Activated naive CD4-positive, alpha-beta T cell treated with anti-CD3 and anti-CD28 coated beads for 36 hours (primary cell): ENCODE measurements around the gene MSANTD1. TPM values are rescaled to one million over a fixed set of nuclear protein-coding genes. Genes with fewer than 3 reads are reported as not detected.

ENCODE experiments used
- CTCF ChIA-PET: fragments of 350-600 bp; sonication (Branson Sonifier 250); formaldehyde crosslinking; loops from one replicate; lab custom pipeline; 2021; ENCODE audit warnings: antibody characterized with exemption; lab: Charles Lee
- DNase-seq: peaks from one replicate; pipeline ENCODE4 v3.0.0-alpha.2; 2020
- H3K27ac Mint-ChIP-seq: one replicate; pipeline ENCODE4 v1.8.0; 2021; ENCODE audit warnings: mild to moderate bottlenecking, mixed read lengths
- H3K27me3 Mint-ChIP-seq: one replicate; pipeline ENCODE4 v1.8.0; 2021; ENCODE audit warnings: low read depth, mixed read lengths
- H3K36me3 Mint-ChIP-seq: one replicate; pipeline ENCODE4 v1.8.0; 2021; ENCODE audit warnings: low read depth, mixed read lengths
- H3K4me1 Mint-ChIP-seq: one replicate; pipeline ENCODE4 v1.8.0; 2021; ENCODE audit warnings: low read depth, mixed read lengths
- H3K4me3 Mint-ChIP-seq: one replicate; pipeline ENCODE4 v1.8.0; 2021; ENCODE audit warnings: mild to moderate bottlenecking, moderate library complexity, mixed read lengths
- H3K9me3 Mint-ChIP-seq: one replicate; pipeline ENCODE4 v1.8.0; 2021; ENCODE audit warnings: mixed read lengths
- intact Hi-C: fragments of 100-400 bp; cut with micrococcal nuclease; formaldehyde crosslinking; loops from one replicate; pipeline ENCODE4 v1.15.1; 2023
- total RNA-seq, 2 experiments: library from RNA; stranded (reverse); gene quantifications; one replicate each; pipeline ENCODE4 v1.2.3, GENCODE V29; 2021

The MSANTD1 gene
- total RNA-seq, 2 experiments from 2014 or later: 0.49 to 0.55 TPM

GRCh38 chr4:3254302-3255131, 5.6 kb downstream of the MSANTD1 start:
- DNase-seq: peak; percentile 2
- Mint-ChIP-seq H3K4me1 (no peaks in the 10 kb centered on the region), H3K27me3 (no peaks in the 10 kb centered on the region), H3K4me3 (no peak overlapping the region), H3K36me3 (peaks cover 1% of the 10 kb centered on the region), H3K9me3 (no peaks in the 10 kb centered on the region), H3K27ac (no peak overlapping the region)
- CTCF ChIA-PET: no interaction called here
- intact Hi-C loops: no loop called here

GRCh38 chr4:3255611-3256186, 6.7 kb downstream of the MSANTD1 start:
- Mint-ChIP-seq H3K4me3 (no peak overlapping the region), H3K36me3 (peaks cover 1% of the 10 kb centered on the region), H3K4me1 (no peaks in the 10 kb centered on the region), H3K9me3 (no peaks in the 10 kb centered on the region), H3K27ac (no peak overlapping the region), H3K27me3 (no peaks in the 10 kb centered on the region)
- CTCF ChIA-PET: no interaction called here
- peak; percentile 1 for DNase-seq
- intact Hi-C loops: no loop called here

DNA sequence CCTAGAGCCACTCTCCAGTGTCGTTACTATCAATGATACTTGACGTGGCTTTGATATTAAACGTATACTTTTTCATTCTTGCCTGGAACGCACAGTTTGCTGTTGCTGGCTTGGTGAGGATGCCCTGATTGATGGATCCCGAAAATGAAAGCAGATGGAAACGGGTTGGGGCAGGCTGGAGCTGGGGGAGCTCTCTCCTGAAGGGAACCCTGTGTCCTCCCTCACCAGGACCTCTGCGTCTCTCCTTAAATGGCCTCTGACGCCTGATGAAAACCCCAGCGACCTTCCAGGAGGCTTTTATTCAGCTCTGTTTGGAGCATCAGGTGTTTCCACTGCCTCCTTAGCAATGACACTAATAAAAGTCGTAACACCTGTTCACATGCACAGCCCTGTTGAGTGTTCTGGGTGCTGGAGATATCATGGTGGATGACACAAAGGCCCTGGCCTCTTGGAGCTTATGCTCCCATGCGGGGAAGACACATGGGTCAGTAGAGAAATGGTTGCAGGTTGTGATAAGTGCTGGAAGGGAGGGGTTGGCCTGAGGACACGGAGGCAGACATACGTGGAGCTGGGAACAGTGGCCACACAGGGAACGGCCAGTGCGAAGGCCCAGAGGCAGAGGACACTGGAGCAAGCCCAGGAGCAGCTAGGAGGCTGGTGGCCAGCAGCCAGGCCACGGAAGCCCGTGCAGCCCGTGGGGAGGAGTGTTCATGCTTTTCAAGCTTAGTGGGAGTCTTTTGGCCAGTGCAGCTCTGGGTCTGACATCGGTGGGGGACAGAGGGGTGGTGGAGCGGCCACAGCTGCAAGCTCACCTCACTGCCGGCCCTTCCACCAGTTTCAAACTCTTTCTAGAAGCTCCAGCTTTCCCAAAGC, 7.5 kb downstream of the MSANTD1 start:
- H3K27me3 Mint-ChIP-seq: no peaks in the 10 kb centered on the region
- DNase-seq: peak; percentile 0
- no peak overlapping the region for H3K27ac Mint-ChIP-seq
- no peaks in the 10 kb centered on the region for H3K4me1 Mint-ChIP-seq
- H3K9me3 Mint-ChIP-seq: no peaks in the 10 kb centered on the region
- H3K4me3 Mint-ChIP-seq: no peak overlapping the region
- H3K36me3 Mint-ChIP-seq: peaks cover 1% of the 10 kb centered on the region
- intact Hi-C loops: no loop called here
- CTCF ChIA-PET: no interaction called here

- H3K4me1 Mint-ChIP-seq: no peaks in the 10 kb centered on the region
- intact Hi-C loops: no loop called here
- CTCF ChIA-PET: no interaction called here
- H3K9me3 Mint-ChIP-seq: no peaks in the 10 kb centered on the region
- H3K4me3 Mint-ChIP-seq: no peak overlapping the region
- H3K27ac Mint-ChIP-seq: no peak overlapping the region
- peaks cover 1% of the 10 kb centered on the region for H3K36me3 Mint-ChIP-seq
- DNase-seq: peak; percentile 1
- H3K27me3 Mint-ChIP-seq: no peaks in the 10 kb centered on the region
Observed at GRCh38 chr4:3257103-3257555, 8.2 kb downstream of the MSANTD1 start.

DNA sequence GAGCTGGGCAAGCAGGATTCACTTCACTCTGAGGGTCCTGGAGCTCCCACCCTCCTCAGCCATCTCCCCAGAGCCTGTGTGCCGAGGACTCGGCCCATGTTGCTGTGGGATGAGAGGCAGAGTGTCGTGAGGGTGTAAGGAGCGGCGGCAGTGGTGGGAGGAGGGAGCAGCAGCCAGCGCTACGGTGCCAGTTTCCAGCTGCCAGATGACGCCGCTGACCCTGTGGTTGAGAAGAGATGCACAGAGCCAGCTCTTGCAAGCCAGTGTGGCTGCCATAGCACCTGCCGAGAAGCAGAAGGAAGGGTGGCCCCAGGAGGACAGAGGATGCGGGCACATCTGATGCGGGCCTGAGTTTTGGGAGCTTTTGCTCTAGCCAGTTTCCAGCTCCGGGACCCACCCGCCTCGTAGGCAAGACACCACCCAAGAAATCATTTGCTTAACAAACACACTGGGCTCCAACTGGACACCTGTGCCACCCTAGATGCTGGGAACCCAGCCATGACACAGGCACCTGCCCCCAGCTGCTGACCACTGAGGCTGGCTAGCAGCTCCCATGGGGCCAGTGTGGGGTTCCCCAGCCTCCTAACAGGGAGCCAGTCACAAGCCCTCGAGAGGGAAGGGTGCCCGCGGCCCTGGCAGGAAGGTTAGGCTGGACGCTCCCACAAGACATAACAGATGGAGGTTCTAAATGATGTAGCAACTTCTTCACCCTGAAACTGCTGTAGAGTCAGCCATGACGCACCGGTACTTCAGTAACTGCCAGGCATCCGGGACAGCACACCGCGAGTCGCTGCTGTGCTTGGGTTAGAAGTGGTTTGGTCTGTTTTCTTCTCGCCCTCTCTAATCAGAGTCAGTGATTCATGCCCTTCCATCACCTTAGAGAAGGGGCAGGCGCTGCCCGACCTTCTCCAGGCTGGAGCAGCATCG, 8.9 kb downstream of the MSANTD1 start:
- Mint-ChIP-seq H3K27me3 (no peaks in the 10 kb centered on the region), H3K4me1 (no peaks in the 10 kb centered on the region), H3K36me3 (peaks cover 1% of the 10 kb centered on the region), H3K27ac (no peak overlapping the region), H3K9me3 (no peaks in the 10 kb centered on the region), H3K4me3 (no peak overlapping the region)
- DNase-seq: peak; percentile 3
- intact Hi-C loops: no loop called here
- CTCF ChIA-PET: interaction anchor here (0.6 to 1.0 kb wide), 2 partner anchors 222 to 1086 kb away, joined by 3 read pairs; no protein-coding TSS in a partner anchor

DNA sequence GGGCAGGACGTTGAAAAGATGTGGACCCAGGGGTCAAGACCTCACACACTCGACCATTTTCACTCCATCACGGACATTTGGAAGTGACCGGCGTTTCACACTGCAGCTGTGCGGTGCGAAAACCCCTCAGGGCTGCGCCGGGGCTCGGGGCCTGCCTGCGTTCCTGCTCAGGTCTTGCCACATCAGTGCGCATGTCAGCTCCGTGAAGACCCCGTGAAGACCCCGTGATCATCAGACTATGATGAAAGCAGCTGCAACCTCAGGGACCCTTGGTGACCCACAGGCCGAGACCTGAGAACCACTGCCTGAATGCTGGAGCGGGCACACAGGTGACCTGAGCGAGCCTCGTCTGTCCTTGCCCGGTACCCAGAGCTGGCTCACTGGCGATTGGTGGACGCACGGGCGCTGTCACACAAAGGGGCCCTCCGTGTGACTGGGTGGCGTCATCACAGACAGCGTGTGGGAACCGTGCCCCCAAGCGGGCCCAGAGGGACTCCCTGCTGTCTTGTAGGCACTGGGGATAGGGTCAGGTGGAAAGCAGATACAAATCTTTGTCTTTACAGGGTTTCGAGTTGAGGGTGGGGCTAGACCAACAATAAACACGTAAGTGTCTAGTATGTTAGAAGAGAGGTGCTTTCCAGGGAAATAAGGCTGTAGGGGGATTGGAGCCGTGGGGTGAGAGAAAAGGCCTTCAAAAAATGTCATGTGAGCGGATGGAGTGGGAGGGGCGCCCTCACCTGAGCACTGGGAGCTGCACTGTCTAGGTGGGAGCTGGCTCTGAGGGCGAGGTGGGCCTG, 12.7 kb downstream of the MSANTD1 start:
- no peaks in the 10 kb centered on the region for H3K36me3 Mint-ChIP-seq
- CTCF ChIA-PET: no interaction called here
- DNase-seq: peak; percentile 1
- no peak overlapping the region for H3K4me3 Mint-ChIP-seq
- no peaks in the 10 kb centered on the region for H3K4me1 Mint-ChIP-seq
- no peaks in the 10 kb centered on the region for H3K9me3 Mint-ChIP-seq
- intact Hi-C loops: no loop called here
- no peaks in the 10 kb centered on the region for H3K27me3 Mint-ChIP-seq
- H3K27ac Mint-ChIP-seq: no peak overlapping the region

DNA sequence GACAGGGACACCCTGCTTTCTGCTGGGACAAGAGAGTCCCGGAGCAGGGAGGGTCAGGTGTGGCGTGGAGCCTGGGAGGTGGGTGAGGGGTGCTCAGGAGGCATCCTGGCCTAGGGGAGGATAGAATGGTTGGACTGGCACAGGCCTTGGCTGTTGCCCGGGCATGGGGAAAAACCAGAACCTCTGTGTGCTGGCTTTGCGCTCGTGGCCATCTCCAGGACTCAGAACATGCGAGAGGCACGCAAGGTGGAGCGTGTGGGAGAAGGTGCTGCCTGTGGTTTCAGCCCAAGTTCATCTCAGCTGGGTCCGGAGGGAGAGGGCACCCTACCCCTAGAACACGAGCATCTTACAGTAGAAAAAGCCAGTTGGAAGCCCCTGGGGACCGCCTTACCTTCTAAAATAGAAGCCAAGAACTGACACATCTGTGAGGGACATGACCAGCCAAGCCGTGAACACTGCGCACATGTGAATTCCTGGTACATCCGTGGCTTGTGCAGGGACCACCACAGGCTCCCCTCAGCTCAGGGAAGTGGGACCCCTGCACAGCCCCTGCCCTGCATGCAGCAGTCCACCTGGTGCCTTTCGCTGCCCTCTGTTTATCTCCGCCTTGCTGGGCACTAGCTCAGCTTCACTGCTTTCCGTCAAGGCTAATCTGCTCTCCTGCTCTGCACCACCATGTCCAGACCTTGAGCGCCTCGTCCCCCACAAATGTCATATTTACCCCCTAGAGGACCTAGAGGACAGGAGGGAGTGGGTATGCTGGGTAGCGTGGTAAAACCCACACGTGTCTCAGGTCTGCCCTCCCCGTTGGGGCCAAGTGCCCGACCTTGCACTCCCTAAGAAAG, 13.5 kb downstream of the MSANTD1 start:
- no peak overlapping the region for H3K4me3 Mint-ChIP-seq
- no peak overlapping the region for H3K27ac Mint-ChIP-seq
- CTCF ChIA-PET: no interaction called here
- no peaks in the 10 kb centered on the region for H3K4me1 Mint-ChIP-seq
- DNase-seq: peak; percentile 2
- intact Hi-C loops: no loop called here
- no peaks in the 10 kb centered on the region for H3K27me3 Mint-ChIP-seq
- H3K9me3 Mint-ChIP-seq: no peaks in the 10 kb centered on the region
- H3K36me3 Mint-ChIP-seq: no peaks in the 10 kb centered on the region

DNA sequence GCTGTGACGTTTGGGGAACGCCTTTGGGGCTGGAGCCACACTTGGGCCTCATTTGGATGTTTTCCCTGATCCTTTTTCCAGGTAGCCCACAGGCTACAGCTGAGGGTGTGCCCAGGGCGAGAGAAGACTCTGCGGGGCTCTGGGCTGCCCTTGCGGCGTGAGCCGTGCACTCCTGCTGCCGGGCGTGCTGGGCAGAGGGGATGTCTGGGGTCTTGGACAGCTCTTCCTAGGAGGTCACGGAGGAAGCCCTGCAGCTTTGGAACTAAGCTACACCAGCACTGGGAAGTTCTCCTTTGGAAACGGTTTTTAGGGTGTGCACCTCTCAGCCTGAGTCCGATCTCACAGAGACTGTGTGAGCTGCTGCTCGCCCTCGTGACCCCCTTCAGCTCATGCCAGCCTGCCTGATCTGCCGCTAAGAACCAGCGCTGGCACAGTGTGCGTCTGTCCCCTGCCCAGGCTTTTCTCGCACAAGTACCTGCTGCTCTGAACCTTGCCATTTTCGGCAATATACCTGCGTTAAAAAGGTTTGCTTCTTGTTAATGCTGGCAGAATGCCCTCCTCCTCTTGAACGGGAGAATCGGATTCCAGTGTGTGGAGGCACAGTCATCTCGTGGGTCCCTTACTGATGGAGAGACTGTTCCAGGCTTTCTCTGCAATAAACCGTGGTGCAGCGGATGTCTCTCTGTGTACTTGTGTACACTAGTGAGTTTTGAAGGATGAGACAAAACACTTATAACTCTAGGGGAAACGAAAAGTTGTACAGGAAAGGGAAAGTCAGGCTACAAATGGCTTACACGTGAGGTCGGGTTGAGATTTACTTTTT, 14.3 kb downstream of the MSANTD1 start:
- H3K4me1 Mint-ChIP-seq: no peaks in the 10 kb centered on the region
- no peaks in the 10 kb centered on the region for H3K9me3 Mint-ChIP-seq
- H3K4me3 Mint-ChIP-seq: no peak overlapping the region
- H3K36me3 Mint-ChIP-seq: no peaks in the 10 kb centered on the region
- H3K27ac Mint-ChIP-seq: no peak overlapping the region
- peak; percentile 1 for DNase-seq
- CTCF ChIA-PET: no interaction called here
- intact Hi-C loops: no loop called here
- H3K27me3 Mint-ChIP-seq: no peaks in the 10 kb centered on the region

DNA sequence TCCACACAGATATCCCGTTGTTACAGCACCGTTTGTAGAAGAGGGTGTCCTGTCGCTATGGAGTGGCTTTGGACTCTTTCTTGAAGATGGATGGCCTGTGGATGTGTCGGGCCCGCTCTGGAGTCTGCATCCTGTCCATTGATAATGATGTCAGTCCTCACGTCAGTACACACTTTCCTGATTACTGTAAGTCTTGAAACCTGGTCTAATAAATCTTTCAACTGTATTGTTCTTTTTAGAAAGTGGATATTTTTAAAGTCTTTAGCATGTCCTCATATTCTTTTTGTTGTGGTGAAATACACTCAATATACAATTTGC, 14.9 kb downstream of the MSANTD1 start:
- CTCF ChIA-PET: no interaction called here
- intact Hi-C loops: no loop called here
- no peaks in the 10 kb centered on the region for H3K27me3 Mint-ChIP-seq
- no peak for DNase-seq
- H3K27ac Mint-ChIP-seq: no peak overlapping the region
- H3K36me3 Mint-ChIP-seq: no peaks in the 10 kb centered on the region
- H3K9me3 Mint-ChIP-seq: no peaks in the 10 kb centered on the region
- no peaks in the 10 kb centered on the region for H3K4me1 Mint-ChIP-seq
- no peak overlapping the region for H3K4me3 Mint-ChIP-seq

GRCh38 chr4:3266076-3266475, 17.1 kb downstream of the MSANTD1 start:
- Mint-ChIP-seq H3K27me3 (no peaks in the 10 kb centered on the region), H3K4me3 (no peak overlapping the region), H3K36me3 (no peaks in the 10 kb centered on the region), H3K4me1 (no peaks in the 10 kb centered on the region), H3K9me3 (no peaks in the 10 kb centered on the region), H3K27ac (no peak overlapping the region)
- intact Hi-C loops: no loop called here
- DNase-seq: peak; percentile 0
- CTCF ChIA-PET: no interaction called here
